GM06990 (cell line): ENCODE results near the gene ARHGAP29.

Experiments used
- DNase-seq: peaks from one replicate; pipeline ENCODE4 v3.0.0-alpha.2; 2011; ENCODE audit not compliant: insufficient read length; ENCODE audit errors: extremely low read depth
- H3K27me3 ChIP-seq: replicated peaks from 2 replicates; pipeline ENCODE4 v1.6.0; 2011; ENCODE audit warnings: low read length; ENCODE audit not compliant: control insufficient read depth, insufficient read depth
- H3K36me3 ChIP-seq: 2 replicates; pipeline ENCODE4 v1.5.1; 2011; ENCODE audit warnings: low read length; ENCODE audit not compliant: control insufficient read depth, insufficient read depth
- H3K4me3 ChIP-seq: replicated peaks from 2 replicates; pipeline ENCODE4 v1.5.1; 2011; ENCODE audit warnings: low read depth, mild to moderate bottlenecking, control low read depth, low read length
- CTCF ChIP-seq: IDR thresholded peaks from 2 replicates; pipeline ENCODE4 v1.5.1; 2011; ENCODE audit warnings: low read length, control low read depth, mild to moderate bottlenecking, inconsistent platforms; ENCODE audit not compliant: insufficient read depth, poor library complexity, severe bottlenecking

Gene ARHGAP29

DNA sequence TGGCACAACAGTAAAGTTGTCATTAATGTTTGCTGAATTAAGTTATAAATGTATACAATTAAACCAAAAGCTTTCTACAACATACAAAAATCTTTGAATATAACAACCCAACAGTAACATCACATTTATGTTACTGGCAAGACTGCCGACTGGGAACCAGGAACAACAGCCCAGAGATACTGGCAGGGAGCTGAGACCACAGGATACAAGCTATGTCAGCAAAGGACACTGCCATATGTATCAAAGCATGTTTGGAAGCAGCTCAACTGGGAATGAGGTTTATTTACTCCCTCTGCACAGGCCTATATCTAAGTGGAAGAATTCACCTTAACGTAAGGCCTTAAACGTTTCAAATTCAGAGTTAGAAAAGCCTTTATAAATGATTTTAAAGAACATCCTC, 50.4 kb downstream of the ARHGAP29 start:
- no peak overlapping the region for H3K4me3 ChIP-seq
- no peak for TF ChIP-seq CTCF
- H3K36me3 ChIP-seq: no peaks in the 10 kb centered on the region
- H3K27me3 ChIP-seq: no peaks in the 10 kb centered on the region
- no peak for DNase-seq

DNA sequence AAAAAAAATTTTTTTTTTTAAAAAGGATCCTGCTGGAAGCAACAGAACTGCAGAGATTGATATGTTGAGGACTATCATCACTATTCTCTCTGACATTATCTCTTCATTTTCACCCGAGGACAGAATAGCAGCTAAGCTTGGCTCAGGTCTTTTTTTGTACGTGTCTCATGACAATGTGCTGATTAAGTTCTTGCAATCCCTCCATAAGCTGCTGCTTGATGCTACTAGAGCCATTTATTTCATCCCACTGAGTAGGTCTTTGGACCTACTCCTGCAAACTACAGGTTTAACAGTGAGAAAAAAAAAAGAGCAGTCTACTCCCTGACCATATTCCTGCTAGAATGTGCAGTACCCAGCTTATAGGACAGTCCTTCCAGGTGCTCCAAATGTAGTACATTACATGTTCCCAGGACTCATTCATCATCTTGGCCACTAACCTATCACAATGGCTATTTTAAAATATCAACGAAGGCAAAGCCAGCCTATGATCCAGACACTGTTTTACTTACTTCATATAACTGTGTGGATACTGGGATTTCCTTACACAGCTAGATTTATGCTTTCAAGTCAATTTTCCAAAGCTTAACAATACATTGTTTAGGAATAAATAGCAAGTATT, 54.1 kb downstream of the ARHGAP29 start:
- H3K36me3 ChIP-seq: no peaks in the 10 kb centered on the region
- no peak overlapping the region for H3K4me3 ChIP-seq
- no peaks in the 10 kb centered on the region; the same call in 1 of the 2 replicates for H3K27me3 ChIP-seq
- TF ChIP-seq CTCF: no peak
- DNase-seq: no peak

DNA sequence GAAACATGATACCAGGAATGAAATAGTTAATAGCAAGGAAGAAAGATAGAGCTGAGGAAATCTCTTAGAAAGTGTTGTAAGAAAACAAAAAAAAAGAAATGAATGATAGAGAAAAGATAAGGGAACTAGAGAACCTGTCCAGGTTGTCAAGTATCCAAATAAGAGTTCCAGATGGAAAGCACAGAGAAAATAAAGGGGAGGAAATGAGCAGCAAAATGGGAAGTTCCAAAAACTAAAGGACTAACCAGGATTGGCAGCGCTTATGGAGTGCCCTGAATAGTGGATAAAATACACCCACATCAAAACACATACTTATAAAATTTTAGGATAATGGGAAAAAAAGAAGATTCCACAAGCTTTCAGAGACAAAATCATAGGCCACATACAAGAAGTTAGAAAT, 55.2 kb downstream of the ARHGAP29 start:
- Histone ChIP-seq H3K27me3 (no peaks in the 10 kb centered on the region; the same call in 1 of the 2 replicates), H3K4me3 (no peak overlapping the region), H3K36me3 (no peaks in the 10 kb centered on the region)
- no peak for TF ChIP-seq CTCF
- DNase-seq: no peak

DNA sequence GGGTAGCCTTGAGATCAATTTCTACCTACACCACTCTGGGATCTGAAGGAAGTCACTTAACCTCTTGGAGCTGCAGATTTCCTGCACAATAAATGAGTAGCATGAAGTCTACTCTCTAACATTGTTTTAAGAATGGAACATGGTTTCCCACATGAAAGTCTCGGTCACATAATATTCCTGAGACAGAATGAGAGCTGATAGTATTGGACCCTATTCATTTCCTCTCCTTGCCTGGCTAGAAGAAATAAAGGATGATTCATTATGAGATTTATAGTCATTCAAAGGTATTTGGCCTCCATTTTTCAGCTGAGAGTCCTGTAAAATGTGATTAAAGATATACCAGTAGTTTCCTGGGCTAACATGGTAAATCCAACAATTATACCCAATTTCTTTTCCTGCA, 56.7 kb downstream of the ARHGAP29 start:
- Histone ChIP-seq H3K36me3 (no peaks in the 10 kb centered on the region), H3K4me3 (no peak overlapping the region), H3K27me3 (no peaks in the 10 kb centered on the region; the same call in 1 of the 2 replicates)
- DNase-seq: no peak
- no peak for TF ChIP-seq CTCF

DNA sequence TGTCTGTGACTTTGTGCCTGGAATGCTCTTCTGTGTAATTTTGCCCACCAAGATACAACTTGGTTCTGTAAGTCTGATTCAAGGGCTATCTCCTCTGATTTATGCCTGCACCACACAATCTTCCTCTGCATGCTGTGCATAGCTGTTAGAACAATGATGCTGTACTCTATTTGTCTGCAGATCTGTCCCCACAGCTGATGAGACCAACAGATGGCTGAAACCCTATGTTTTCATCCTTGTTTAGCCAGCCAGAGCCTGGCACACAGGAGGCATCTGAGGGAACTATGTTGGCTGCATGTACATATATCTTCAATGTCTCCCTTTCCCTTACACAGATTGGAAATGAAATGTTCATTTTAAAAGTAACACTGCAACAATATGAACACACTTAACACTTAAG, 58.5 kb downstream of the ARHGAP29 start:
- no peaks in the 10 kb centered on the region for H3K36me3 ChIP-seq
- no peak for DNase-seq

More for the DNA sequence above, 58.5 kb downstream of the ARHGAP29 start:
- Histone ChIP-seq H3K27me3 (no peaks in the 10 kb centered on the region; the same call in 1 of the 2 replicates), H3K4me3 (no peak overlapping the region)
- no peak for TF ChIP-seq CTCF
